Measurements from ENCODE around the gene TRAF3IP3. TPM values are rescaled to one million over a fixed set of nuclear protein-coding genes. Genes with fewer than 3 reads are reported as not detected.

Gene TRAF3IP3
- total and polyA plus RNA-seq, 2 of the 13 experiments (the other 11 are each of a cell fraction or from before 2014, with no cell fraction given): not detected

DNA sequence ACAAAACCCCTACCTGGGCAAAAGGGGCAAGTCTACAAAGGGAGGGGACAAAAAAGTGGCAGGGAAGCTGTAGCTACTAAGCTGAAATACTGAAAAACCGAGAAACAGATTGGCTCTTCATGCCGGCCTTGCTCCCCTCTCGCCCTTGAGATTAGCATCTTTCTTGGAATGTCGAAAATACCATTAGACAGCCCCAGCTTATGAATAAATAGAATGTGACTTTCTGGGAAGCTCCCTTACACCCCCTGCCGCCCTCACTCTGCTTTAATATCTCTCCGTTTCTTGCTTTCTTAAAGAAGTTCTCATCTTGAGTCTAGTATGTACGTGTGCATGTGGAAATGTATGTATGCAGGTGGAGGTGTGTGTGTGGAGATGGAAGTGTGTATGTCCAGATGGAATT is 14.1 kb downstream of the TRAF3IP3 start:
- Histone ChIP-seq H3K79me2 (ENCODE audit: insufficient read depth, low read length) (no peaks in the 10 kb centered on the region), H3K9me3 (ENCODE audit: low read length) (peaks cover 8% of the 10 kb centered on the region; the same call in 1 of the 2 replicates), H3K27me3 (ENCODE audit: control insufficient read depth in 1 of 2, insufficient read depth in 2 of 2, low read length in 2 of 2) (peaks cover 1 to 6% of the 10 kb centered on the region in 2 experiments; a peak in 2 of 5 replicates), H3K9ac (ENCODE audit: insufficient read depth, low read depth, low read length) (no peak overlapping the region), H3K4me2 (ENCODE audit: low read depth, low read length) (no peak overlapping the region), H3K4me1 (ENCODE audit: insufficient read depth, low read length) (no peaks in the 10 kb centered on the region), H2AFZ (ENCODE audit: low read length) (no peak overlapping the region), H3K4me3 (replicated peaks in 1 of 3; ENCODE audit: insufficient read depth in 1 of 3, low read depth in 2 of 3, low read length in 3 of 3) (no peak overlapping the region), H3K27ac (ENCODE audit: extremely low read length, insufficient read depth, low read length) (no peak overlapping the region), H4K20me1 (ENCODE audit: insufficient read depth, low read length) (no peaks in the 10 kb centered on the region), H3K36me3 (replicated peaks in 1 of 2; ENCODE audit: control insufficient read depth in 1 of 2, insufficient read depth in 2 of 2, low read length in 2 of 2) (no peaks in the 10 kb centered on the region)
- no TSS peak for BruUV-seq (replicated peaks)
- ATAC-seq (no peak), FAIRE-seq (no peak), DNase-seq (ENCODE audit: low spot score) (no peak)
- WGBS (ENCODE audit: low lambda C conversion rate): 45% methylated on average over 7 of the region's 7 CpGs
- ChIA-PET POLR2A (no interaction called here), CTCF (ENCODE audit: low intra/inter-chr PET ratio, low total read pairs) (no interaction called here)
- intact Hi-C loops (cut with micrococcal nuclease; ENCODE audit: unreplicated experiment): loop anchor here (1.0 kb wide), 1 partner anchor 22 kb away; no protein-coding TSS in a partner anchor
- in situ Hi-C loops (cut with HindIII; ENCODE audit: extremely low pct_ligation_motif_present, low pct_unique_long_range_greater_than_20kb): no loop called here
- TF ChIP-seq PHF8 (CRISPR knock-in tag; IDR thresholded peaks at IDR 0.05) (no peak), NFKBIZ (CRISPR knock-in tag; IDR thresholded peaks at IDR 0.05) (no peak), IRF1 (CRISPR knock-in tag; IDR thresholded peaks at IDR 0.05; ENCODE audit: low read depth) (no peak), PRDM10 (CRISPR knock-in tag; IDR thresholded peaks at IDR 0.05; ENCODE audit: low read depth) (no peak), ZSCAN22 (CRISPR knock-in tag; IDR thresholded peaks at IDR 0.05) (no peak), RARG (CRISPR knock-in tag; IDR thresholded peaks at IDR 0.05; ENCODE audit: low read depth) (no peak), ZSCAN20 (CRISPR knock-in tag; IDR thresholded peaks at IDR 0.05; ENCODE audit: borderline replicate concordance) (no peak), ZNF280B (CRISPR knock-in tag; IDR thresholded peaks at IDR 0.05; ENCODE audit: borderline replicate concordance) (no peak), ZBTB3 (CRISPR knock-in tag; IDR thresholded peaks at IDR 0.05; ENCODE audit: borderline replicate concordance, low read depth) (no peak)
- TF ChIP-seq, protein P1, sequence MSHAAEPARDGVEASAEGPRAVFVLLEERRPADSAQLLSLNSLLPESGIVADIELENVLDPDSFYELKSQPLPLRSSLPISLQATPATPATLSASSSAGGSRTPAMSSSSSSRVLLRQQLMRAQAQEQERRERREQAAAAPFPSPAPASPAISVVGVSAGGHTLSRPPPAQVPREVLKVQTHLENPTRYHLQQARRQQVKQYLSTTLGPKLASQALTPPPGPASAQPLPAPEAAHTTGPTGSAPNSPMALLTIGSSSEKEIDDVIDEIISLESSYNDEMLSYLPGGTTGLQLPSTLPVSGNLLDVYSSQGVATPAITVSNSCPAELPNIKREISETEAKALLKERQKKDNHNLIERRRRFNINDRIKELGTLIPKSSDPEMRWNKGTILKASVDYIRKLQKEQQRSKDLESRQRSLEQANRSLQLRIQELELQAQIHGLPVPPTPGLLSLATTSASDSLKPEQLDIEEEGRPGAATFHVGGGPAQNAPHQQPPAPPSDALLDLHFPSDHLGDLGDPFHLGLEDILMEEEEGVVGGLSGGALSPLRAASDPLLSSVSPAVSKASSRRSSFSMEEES (CRISPR knock-in tag; IDR thresholded peaks at IDR 0.05): no peak
- TF ChIP-seq, protein P2, sequence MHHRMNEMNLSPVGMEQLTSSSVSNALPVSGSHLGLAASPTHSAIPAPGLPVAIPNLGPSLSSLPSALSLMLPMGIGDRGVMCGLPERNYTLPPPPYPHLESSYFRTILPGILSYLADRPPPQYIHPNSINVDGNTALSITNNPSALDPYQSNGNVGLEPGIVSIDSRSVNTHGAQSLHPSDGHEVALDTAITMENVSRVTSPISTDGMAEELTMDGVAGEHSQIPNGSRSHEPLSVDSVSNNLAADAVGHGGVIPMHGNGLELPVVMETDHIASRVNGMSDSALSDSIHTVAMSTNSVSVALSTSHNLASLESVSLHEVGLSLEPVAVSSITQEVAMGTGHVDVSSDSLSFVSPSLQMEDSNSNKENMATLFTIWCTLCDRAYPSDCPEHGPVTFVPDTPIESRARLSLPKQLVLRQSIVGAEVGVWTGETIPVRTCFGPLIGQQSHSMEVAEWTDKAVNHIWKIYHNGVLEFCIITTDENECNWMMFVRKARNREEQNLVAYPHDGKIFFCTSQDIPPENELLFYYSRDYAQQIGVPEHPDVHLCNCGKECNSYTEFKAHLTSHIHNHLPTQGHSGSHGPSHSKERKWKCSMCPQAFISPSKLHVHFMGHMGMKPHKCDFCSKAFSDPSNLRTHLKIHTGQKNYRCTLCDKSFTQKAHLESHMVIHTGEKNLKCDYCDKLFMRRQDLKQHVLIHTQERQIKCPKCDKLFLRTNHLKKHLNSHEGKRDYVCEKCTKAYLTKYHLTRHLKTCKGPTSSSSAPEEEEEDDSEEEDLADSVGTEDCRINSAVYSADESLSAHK (CRISPR knock-in tag; IDR thresholded peaks at IDR 0.05; ENCODE audit: borderline replicate concordance): no peak
- TF ChIP-seq, protein P3, sequence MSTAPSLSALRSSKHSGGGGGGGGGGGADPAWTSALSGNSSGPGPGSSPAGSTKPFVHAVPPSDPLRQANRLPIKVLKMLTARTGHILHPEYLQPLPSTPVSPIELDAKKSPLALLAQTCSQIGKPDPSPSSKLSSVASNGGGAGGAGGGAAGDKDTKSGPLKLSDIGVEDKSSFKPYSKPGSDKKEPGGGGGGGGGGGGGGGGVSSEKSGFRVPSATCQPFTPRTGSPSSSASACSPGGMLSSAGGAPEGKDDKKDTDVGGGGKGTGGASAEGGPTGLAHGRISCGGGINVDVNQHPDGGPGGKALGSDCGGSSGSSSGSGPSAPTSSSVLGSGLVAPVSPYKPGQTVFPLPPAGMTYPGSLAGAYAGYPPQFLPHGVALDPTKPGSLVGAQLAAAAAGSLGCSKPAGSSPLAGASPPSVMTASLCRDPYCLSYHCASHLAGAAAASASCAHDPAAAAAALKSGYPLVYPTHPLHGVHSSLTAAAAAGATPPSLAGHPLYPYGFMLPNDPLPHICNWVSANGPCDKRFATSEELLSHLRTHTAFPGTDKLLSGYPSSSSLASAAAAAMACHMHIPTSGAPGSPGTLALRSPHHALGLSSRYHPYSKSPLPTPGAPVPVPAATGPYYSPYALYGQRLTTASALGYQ (CRISPR knock-in tag; IDR thresholded peaks at IDR 0.05): no peak

All from HepG2 (cell line).